Esophagus squamous epithelium (tissue), 5 donors: Measurements from ENCODE around the gene SYNPO2. TPM values are rescaled to one million over a fixed set of nuclear protein-coding genes. Genes with fewer than 3 reads are reported as not detected.

Experiments
- DNase-seq: peaks from one replicate; lab custom pipeline; 2025; lab: John Stamatoyannopoulos, UW
- H3K27ac ChIP-seq, 4 donors: fragments of 200-600 bp; sonication (generic); one replicate each; pipeline ENCODE4 v1.5.1; 2016 to 2019; ENCODE audit warnings: mild to moderate bottlenecking in 1 of 4
- H3K27me3 ChIP-seq, 4 donors: fragments of 200-600 bp; sonication (generic); 1 replicate in 3 of 4; 2 replicates in 1 of 4; pipeline versions ENCODE4 v1.5.1 to v1.6.0; 2017 to 2021; ENCODE audit warnings: antibody characterized with exemption in 1 of 4
- H3K36me3 ChIP-seq, 3 donors: fragments of 200-600 bp; sonication (generic); one replicate each; pipeline ENCODE4 v1.5.1; 2016 to 2019
- H3K4me1 ChIP-seq, 3 donors: fragments of 200-600 bp; sonication (generic); one replicate each; pipeline ENCODE4 v1.5.1; 2017 to 2019
- H3K4me3 ChIP-seq, 4 donors: fragments of 200-600 bp; sonication (generic); 1 replicate in 3 of 4; 2 replicates in 1 of 4; pipeline ENCODE4 v1.5.1; 2016 to 2019; ENCODE audit warnings: mild to moderate bottlenecking in 2 of 4, moderate library complexity in 1 of 4
- H3K9me3 ChIP-seq, 3 donors: fragments of 200-600 bp; sonication (generic); one replicate each; pipeline ENCODE4 v1.5.1; 2016 to 2019
- POLR2A ChIP-seq, 4 donors: fragments of 450-650 bp; IDR thresholded peaks; one replicate each; pipeline ENCODE4 v1.6.1; 2017; ENCODE audit warnings: antibody characterized with exemption in 4 of 4, mild to moderate bottlenecking in 4 of 4, moderate library complexity in 3 of 4
- WGBS, 2 donors: methylation state at CpG; one replicate each; pipeline ENCODE4 v1.1.5; 2018; 5-methylcytosine and 5-hydroxymethylcytosine counted together
- intact Hi-C: fragments of 100-400 bp; cut with DNase I; formaldehyde crosslinking; loops from one replicate; pipeline ENCODE4 v1.15.0; 2022
- total RNA-seq, 4 donors: library from RNA; depleted of rRNA; stranded (reverse); fragments of >200 nt; gene quantifications; one replicate each; pipeline ENCODE4 v1.1.0, GENCODE V29; 2016
- TF ChIP-seq, protein P1 (sequence below), 6 experiments: fragments of 450-650 bp in 4 of 6; fragments of 200-600 bp in 2 of 6; sonication (generic) in 2 of 6; IDR thresholded peaks; one replicate each; pipeline ENCODE4 v1.5.1; 2016 to 2019; ENCODE audit warnings: antibody characterized with exemption in 6 of 6, mild to moderate bottlenecking in 4 of 6, moderate library complexity in 4 of 6
- donor health status: DM: yes; HTN: yes; CAD: no.

The SYNPO2 gene
- total RNA-seq, 4 donors from 2014 or later, result 19.0 to 418 (median 84.2) TPM

DNA sequence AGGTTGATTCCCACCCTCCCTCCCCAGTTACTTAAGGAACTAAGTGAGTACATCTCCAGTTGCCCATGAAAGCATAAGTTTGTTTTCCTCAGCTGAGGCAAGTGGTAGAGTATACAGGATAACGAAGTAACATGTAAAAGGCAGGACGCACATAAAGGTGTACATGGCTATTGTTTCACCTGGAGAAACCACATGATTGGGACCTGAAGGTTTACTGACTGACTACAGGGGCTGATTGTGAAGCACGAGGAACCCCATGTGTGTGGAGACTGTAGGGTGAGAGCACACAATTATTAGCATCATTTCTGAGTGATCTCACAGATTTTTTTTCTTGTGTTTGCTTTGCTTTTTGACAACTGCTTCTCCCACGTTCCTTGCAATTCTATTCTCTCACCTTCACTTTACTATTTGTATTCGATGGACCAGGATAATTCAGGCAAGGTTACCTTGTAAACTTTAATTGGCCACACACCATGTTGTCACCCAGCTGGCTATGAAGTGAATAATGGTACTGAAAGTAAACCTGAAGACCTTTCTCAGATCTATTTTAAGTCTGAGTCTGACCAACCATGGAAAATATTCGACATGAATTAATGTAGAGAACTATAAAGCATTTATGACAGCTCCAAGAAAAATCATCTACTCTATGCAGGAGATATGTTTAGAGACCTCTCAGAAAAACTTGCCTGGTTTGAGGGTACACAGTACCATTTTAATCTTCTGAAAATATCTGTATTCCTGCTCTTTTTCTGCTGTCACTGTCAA, 144.4 kb downstream of the SYNPO2 start:
- no peak for DNase-seq
- H3K9me3 ChIP-seq, result no peaks in the 10 kb centered on the region
- 54 to 62% methylated on average over 6 of the region's 6 CpGs for WGBS, 2 donors

DNA sequence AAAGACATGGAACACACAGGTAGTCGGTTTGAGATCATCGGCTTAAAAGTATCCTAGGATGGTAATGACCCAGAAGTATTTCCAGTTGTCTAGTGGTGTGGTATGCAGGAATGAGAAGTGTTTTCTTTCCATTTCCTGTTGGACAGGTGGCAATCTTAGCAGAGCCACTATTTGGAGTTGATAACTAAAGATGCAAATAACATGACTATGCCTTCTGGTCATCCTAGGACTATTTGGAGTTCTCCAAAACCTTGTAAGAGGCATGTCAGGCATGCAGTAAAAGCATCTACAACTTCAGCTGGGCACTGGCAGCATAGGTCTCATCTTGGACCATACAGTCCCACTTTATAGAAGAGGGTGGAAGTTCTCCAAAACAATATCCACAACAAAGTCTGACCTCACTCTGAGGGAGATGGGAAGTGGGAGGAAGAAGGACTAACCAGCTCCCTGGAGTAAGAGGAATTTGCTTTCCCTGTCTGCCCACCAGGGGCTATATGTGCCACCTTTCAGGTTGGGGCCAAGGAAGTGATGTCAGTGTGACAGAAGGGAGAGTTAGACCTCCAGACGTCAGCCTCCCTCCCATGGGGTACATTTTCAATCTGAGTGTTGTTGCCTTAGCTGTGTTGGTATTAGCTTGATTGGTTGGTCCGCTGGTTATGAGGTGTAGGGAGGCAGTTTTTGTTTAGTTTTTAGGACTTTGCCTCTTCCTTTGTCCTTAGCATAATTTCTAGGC, 145.8 kb downstream of the SYNPO2 start:
- WGBS, 2 donors, result 59 to 69% methylated on average over 4 of the region's 4 CpGs
- peak overlapping the region in 3 of 4 donors; percentile 84 to 93 (median 90) for H3K27ac ChIP-seq
- peaks cover 6 to 34% (median 8%) of the 10 kb centered on the region in 3 donors for H3K36me3 ChIP-seq
- TF ChIP-seq, protein P1, sequence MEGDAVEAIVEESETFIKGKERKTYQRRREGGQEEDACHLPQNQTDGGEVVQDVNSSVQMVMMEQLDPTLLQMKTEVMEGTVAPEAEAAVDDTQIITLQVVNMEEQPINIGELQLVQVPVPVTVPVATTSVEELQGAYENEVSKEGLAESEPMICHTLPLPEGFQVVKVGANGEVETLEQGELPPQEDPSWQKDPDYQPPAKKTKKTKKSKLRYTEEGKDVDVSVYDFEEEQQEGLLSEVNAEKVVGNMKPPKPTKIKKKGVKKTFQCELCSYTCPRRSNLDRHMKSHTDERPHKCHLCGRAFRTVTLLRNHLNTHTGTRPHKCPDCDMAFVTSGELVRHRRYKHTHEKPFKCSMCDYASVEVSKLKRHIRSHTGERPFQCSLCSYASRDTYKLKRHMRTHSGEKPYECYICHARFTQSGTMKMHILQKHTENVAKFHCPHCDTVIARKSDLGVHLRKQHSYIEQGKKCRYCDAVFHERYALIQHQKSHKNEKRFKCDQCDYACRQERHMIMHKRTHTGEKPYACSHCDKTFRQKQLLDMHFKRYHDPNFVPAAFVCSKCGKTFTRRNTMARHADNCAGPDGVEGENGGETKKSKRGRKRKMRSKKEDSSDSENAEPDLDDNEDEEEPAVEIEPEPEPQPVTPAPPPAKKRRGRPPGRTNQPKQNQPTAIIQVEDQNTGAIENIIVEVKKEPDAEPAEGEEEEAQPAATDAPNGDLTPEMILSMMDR (IDR thresholded peaks at IDR 0.05), result no peak
- TF ChIP-seq POLR2A (IDR thresholded peaks at IDR 0.05), result no peak
- no peaks in the 10 kb centered on the region for H3K9me3 ChIP-seq
- intact Hi-C loops, result loop anchor here (10.0 kb wide), 1 partner anchor 50 kb away; no protein-coding TSS in a partner anchor
- H3K4me3 ChIP-seq, result peak overlapping the region in 3 of 4 donors; percentile 39 to 61 (median 43)
- no peaks in the 10 kb centered on the region for H3K27me3 ChIP-seq
- DNase-seq, result no peak
- H3K4me1 ChIP-seq, result peaks cover 0 to 32% (median 0%) of the 10 kb centered on the region in 3 donors

More for the DNA sequence above, 144.4 kb downstream of the SYNPO2 start:
- Histone ChIP-seq H3K4me3 (peak overlapping the region in 3 of 4 donors; percentile 39 to 61 (median 43)), H3K27ac (peak overlapping the region in 3 of 4 donors; percentile 84 to 93 (median 90)), H3K4me1 (peaks cover 0 to 23% (median 0%) of the 10 kb centered on the region in 3 donors), H3K27me3 (no peaks in the 10 kb centered on the region), H3K36me3 (peaks cover 6 to 34% (median 8%) of the 10 kb centered on the region in 3 donors)
- intact Hi-C loops, result loop anchor here (10.0 kb wide), 1 partner anchor 48 kb away; no protein-coding TSS in a partner anchor
- TF ChIP-seq, protein P1 (IDR thresholded peaks at IDR 0.05), result no peak
- no peak for TF ChIP-seq POLR2A (IDR thresholded peaks at IDR 0.05)

- intact Hi-C loops, result loop anchor here (10.0 kb wide), 1 partner anchor 51 kb away; no protein-coding TSS in a partner anchor
- Histone ChIP-seq H3K4me3 (peak overlapping the region in 2 of 4 donors; percentile 39 to 61), H3K27ac (peak overlapping the region; percentile 30 to 93 (median 87)), H3K27me3 (no peaks in the 10 kb centered on the region), H3K9me3 (no peaks in the 10 kb centered on the region), H3K36me3 (peaks cover 3 to 18% (median 5%) of the 10 kb centered on the region in 3 donors), H3K4me1 (peaks cover 0 to 47% (median 0%) of the 10 kb centered on the region in 3 donors)
- 77 to 86% methylated on average over 8 of the region's 8 CpGs for WGBS, 2 donors
- TF ChIP-seq, protein P1 (IDR thresholded peaks at IDR 0.05), result no peak
- TF ChIP-seq POLR2A (IDR thresholded peaks at IDR 0.05), result no peak
- no peak for DNase-seq
These were observed 147.5 kb downstream of the SYNPO2 start for GRCh38 chr4:119035951-119036737.

DNA sequence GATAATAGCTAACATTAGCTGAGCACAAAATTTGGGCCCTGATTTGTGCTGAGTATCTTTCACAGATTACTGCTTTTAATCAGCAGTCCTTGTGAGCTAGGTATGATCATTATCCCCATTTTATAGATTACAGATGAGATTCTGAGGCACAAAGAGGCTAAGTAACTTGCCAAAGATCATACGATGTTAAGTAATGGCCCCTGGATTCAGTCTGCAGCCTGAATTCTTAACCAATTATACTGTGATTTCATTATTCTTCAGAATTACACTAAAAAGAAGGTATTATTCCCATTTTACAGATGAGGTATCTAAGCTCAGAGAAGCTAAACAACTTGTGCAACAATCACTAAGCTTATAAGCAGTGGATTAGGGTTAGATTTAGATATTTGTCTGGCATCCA, 149.1 kb downstream of the SYNPO2 start:
- Histone ChIP-seq H3K4me3 (no peak overlapping the region), H3K27me3 (no peaks in the 10 kb centered on the region)
- TF ChIP-seq, protein P1 (IDR thresholded peaks at IDR 0.05), result no peak
- no peak for TF ChIP-seq POLR2A (IDR thresholded peaks at IDR 0.05)

More for the DNA sequence above, 149.1 kb downstream of the SYNPO2 start:
- H3K4me1 ChIP-seq, result peaks cover 3 to 63% (median 4%) of the 10 kb centered on the region in 3 donors
- peaks cover 0 to 7% (median 0%) of the 10 kb centered on the region in 3 donors for H3K36me3 ChIP-seq
- intact Hi-C loops, result loop anchor here (10.0 kb wide), 1 partner anchor 53 kb away; no protein-coding TSS in a partner anchor
- DNase-seq, result no peak
- H3K27ac ChIP-seq, result peak overlapping the region in 3 of 4 donors; percentile 36 to 90 (median 72)
- no peaks in the 10 kb centered on the region for H3K9me3 ChIP-seq
- 73 to 88% methylated on average over 1 of the region's 1 CpG for WGBS, 2 donors
